ENCODE data around the gene TAAR1. TPM values are rescaled to one million over a fixed set of nuclear protein-coding genes. Genes with fewer than 3 reads are reported as not detected.

The TAAR1 gene
- total and polyA plus RNA-seq, 2 experiments from 2014 or later, result not detected

GRCh38 chr6:132648356-132648755 lies 10.6 kb downstream of the TAAR1 start:
- H3K27me3 Mint-ChIP-seq (ENCODE audit: insufficient read depth, low read depth, poor library complexity), result no peaks in the 10 kb centered on the region
- H3K4me3 Mint-ChIP-seq, result no peak overlapping the region
- Histone ChIP-seq H3K27me3 (ENCODE audit: insufficient read depth) (no peaks in the 10 kb centered on the region), H3K79me2 (replicated peaks; ENCODE audit: insufficient read depth) (no peaks in the 10 kb centered on the region), H3K4me2 (no peak overlapping the region), H3K36me3 (ENCODE audit: insufficient read depth) (no peaks in the 10 kb centered on the region), H3K9me2 (ENCODE audit: insufficient read depth) (peaks cover 19% of the 10 kb centered on the region), H4K20me1 (replicated peaks; ENCODE audit: insufficient read depth) (no peaks in the 10 kb centered on the region), H3K4me1 (ENCODE audit: insufficient read depth) (peaks cover 7% of the 10 kb centered on the region; the same call in 1 of the 2 replicates), H3F3A (replicated peaks; ENCODE audit: low read depth) (no peaks in the 10 kb centered on the region), H3K4me3 (no peak overlapping the region), H3K27ac (ENCODE audit: low read depth) (no peak overlapping the region), H2AFZ (no peak overlapping the region)
- TF ChIP-seq EZH2phosphoT487 (IDR thresholded peaks at IDR 0.05; ENCODE audit: unreplicated experiment) (no peak), NANOG (IDR thresholded peaks at IDR 0.05; ENCODE audit: borderline replicate concordance) (no peak), REST (IDR thresholded peaks at IDR 0.05; ENCODE audit: unreplicated experiment) (no peak), ZNF331 (CRISPR knock-in tag; IDR thresholded peaks at IDR 0.05; ENCODE audit: low read depth) (no peak), CREB1 (CRISPR knock-in tag; IDR thresholded peaks at IDR 0.05; ENCODE audit: low read depth) (no peak)
- TF ChIP-seq, protein P1, sequence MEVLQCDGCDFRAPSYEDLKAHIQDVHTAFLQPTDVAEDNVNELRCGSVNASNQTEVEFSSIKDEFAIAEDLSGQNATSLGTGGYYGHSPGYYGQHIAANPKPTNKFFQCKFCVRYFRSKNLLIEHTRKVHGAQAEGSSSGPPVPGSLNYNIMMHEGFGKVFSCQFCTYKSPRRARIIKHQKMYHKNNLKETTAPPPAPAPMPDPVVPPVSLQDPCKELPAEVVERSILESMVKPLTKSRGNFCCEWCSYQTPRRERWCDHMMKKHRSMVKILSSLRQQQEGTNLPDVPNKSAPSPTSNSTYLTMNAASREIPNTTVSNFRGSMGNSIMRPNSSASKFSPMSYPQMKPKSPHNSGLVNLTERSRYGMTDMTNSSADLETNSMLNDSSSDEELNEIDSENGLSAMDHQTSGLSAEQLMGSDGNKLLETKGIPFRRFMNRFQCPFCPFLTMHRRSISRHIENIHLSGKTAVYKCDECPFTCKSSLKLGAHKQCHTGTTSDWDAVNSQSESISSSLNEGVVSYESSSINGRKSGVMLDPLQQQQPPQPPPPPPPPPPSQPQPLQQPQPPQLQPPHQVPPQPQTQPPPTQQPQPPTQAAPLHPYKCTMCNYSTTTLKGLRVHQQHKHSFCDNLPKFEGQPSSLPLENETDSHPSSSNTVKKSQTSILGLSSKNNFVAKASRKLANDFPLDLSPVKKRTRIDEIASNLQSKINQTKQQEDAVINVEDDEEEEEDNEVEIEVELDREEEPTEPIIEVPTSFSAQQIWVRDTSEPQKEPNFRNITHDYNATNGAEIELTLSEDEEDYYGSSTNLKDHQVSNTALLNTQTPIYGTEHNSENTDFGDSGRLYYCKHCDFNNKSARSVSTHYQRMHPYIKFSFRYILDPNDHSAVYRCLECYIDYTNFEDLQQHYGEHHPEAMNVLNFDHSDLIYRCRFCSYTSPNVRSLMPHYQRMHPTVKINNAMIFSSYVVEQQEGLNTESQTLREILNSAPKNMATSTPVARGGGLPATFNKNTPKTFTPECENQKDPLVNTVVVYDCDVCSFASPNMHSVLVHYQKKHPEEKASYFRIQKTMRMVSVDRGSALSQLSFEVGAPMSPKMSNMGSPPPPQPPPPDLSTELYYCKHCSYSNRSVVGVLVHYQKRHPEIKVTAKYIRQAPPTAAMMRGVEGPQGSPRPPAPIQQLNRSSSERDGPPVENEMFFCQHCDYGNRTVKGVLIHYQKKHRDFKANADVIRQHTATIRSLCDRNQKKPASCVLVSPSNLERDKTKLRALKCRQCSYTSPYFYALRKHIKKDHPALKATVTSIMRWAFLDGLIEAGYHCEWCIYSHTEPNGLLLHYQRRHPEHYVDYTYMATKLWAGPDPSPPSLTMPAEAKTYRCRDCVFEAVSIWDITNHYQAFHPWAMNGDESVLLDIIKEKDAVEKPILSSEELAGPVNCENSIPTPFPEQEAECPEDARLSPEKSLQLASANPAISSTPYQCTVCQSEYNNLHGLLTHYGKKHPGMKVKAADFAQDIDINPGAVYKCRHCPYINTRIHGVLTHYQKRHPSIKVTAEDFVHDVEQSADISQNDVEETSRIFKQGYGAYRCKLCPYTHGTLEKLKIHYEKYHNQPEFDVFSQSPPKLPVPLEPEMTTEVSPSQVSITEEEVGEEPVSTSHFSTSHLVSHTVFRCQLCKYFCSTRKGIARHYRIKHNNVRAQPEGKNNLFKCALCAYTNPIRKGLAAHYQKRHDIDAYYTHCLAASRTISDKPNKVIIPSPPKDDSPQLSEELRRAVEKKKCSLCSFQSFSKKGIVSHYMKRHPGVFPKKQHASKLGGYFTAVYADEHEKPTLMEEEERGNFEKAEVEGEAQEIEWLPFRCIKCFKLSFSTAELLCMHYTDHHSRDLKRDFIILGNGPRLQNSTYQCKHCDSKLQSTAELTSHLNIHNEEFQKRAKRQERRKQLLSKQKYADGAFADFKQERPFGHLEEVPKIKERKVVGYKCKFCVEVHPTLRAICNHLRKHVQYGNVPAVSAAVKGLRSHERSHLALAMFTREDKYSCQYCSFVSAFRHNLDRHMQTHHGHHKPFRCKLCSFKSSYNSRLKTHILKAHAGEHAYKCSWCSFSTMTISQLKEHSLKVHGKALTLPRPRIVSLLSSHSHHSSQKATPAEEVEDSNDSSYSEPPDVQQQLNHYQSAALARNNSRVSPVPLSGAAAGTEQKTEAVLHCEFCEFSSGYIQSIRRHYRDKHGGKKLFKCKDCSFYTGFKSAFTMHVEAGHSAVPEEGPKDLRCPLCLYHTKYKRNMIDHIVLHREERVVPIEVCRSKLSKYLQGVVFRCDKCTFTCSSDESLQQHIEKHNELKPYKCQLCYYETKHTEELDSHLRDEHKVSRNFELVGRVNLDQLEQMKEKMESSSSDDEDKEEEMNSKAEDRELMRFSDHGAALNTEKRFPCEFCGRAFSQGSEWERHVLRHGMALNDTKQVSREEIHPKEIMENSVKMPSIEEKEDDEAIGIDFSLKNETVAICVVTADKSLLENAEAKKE (CRISPR knock-in tag; IDR thresholded peaks at IDR 0.05), result no peak
- no peaks in the 10 kb centered on the region for H3K36me3 Mint-ChIP-seq (ENCODE audit: low read depth)
- no peak overlapping the region for H3K27ac Mint-ChIP-seq
- DNase-seq (ENCODE audit: low spot score), result no peak
- no peaks in the 10 kb centered on the region for H3K4me1 Mint-ChIP-seq
- no peaks in the 10 kb centered on the region for H3K9me3 Mint-ChIP-seq
- no peak for ATAC-seq
